SK-N-SH (cell line): Measurements from ENCODE around the gene EXOC4.

Experiments
- EP300 ChIP-seq, 2 experiments: IDR thresholded peaks; 2 replicates each; pipeline versions ENCODE4 v1.4.0 to v1.6.1; 2012; ENCODE audit warnings: borderline replicate concordance in 1 of 2, low read depth in 1 of 2, low read length in 1 of 2
- FOXJ3 ChIP-seq: sonication (generic); formaldehyde crosslinking; IDR thresholded peaks from 2 replicates; pipeline ENCODE4 v1.5.1; 2020; ENCODE audit warnings: mild to moderate bottlenecking, missing genetic modification reagents
- GABPA ChIP-seq: IDR thresholded peaks from 2 replicates; pipeline ENCODE4 v1.4.0; 2012; ENCODE audit warnings: low read depth, mild to moderate bottlenecking
- IRF3 ChIP-seq: fragments of 150-350 bp; IDR thresholded peaks from 2 replicates; pipeline ENCODE4 v1.6.1; 2016; ENCODE audit warnings: mild to moderate bottlenecking, low read depth, low read length
- JUND ChIP-seq: IDR thresholded peaks from 2 replicates; pipeline ENCODE4 v1.4.0; 2012
- SMC3 ChIP-seq: IDR thresholded peaks from 2 replicates; pipeline ENCODE4 v1.6.1; 2012; ENCODE audit warnings: low read depth, low read length, improper control_type of control experiment
- TAF1 ChIP-seq: IDR thresholded peaks from 2 replicates; pipeline ENCODE4 v1.6.1; 2012; ENCODE audit warnings: low read depth, mild to moderate bottlenecking, low read length, moderate library complexity, borderline replicate concordance
- YY1 ChIP-seq: IDR thresholded peaks from 2 replicates; pipeline ENCODE4 v1.4.0; 2012; ENCODE audit warnings: low read depth, mild to moderate bottlenecking
- ZBTB33 ChIP-seq: IDR thresholded peaks from 2 replicates; pipeline ENCODE4 v1.4.0; 2012; ENCODE audit warnings: low read depth, borderline replicate concordance
- TF ChIP-seq, protein P1 (sequence below): fragments of 200-600 bp; sonication (generic); IDR thresholded peaks from 2 replicates; pipeline ENCODE4 v1.6.1; 2017; ENCODE audit warnings: antibody characterized with exemption, mild to moderate bottlenecking, moderate library complexity
- TF ChIP-seq, protein P2 (sequence below): IDR thresholded peaks from 2 replicates; pipeline ENCODE4 v1.6.1; 2012; ENCODE audit warnings: mild to moderate bottlenecking, low read depth, low read length, moderate library complexity
- TF ChIP-seq, protein P3 (sequence below): IDR thresholded peaks from 2 replicates; pipeline ENCODE4; 2012
- TF ChIP-seq, protein P4 (sequence below): IDR thresholded peaks from 2 replicates; pipeline ENCODE4 v1.4.0; 2012; ENCODE audit warnings: low read depth

GRCh38 chr7:134075799-134076198 lies 822.9 kb downstream of the EXOC4 start:
- TF ChIP-seq, protein P1, sequence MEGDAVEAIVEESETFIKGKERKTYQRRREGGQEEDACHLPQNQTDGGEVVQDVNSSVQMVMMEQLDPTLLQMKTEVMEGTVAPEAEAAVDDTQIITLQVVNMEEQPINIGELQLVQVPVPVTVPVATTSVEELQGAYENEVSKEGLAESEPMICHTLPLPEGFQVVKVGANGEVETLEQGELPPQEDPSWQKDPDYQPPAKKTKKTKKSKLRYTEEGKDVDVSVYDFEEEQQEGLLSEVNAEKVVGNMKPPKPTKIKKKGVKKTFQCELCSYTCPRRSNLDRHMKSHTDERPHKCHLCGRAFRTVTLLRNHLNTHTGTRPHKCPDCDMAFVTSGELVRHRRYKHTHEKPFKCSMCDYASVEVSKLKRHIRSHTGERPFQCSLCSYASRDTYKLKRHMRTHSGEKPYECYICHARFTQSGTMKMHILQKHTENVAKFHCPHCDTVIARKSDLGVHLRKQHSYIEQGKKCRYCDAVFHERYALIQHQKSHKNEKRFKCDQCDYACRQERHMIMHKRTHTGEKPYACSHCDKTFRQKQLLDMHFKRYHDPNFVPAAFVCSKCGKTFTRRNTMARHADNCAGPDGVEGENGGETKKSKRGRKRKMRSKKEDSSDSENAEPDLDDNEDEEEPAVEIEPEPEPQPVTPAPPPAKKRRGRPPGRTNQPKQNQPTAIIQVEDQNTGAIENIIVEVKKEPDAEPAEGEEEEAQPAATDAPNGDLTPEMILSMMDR: no peak
- no peak for TF ChIP-seq TAF1
- no peak for TF ChIP-seq JUND
- no peak for TF ChIP-seq GABPA
- TF ChIP-seq ZBTB33: no peak
- TF ChIP-seq, protein P2, sequence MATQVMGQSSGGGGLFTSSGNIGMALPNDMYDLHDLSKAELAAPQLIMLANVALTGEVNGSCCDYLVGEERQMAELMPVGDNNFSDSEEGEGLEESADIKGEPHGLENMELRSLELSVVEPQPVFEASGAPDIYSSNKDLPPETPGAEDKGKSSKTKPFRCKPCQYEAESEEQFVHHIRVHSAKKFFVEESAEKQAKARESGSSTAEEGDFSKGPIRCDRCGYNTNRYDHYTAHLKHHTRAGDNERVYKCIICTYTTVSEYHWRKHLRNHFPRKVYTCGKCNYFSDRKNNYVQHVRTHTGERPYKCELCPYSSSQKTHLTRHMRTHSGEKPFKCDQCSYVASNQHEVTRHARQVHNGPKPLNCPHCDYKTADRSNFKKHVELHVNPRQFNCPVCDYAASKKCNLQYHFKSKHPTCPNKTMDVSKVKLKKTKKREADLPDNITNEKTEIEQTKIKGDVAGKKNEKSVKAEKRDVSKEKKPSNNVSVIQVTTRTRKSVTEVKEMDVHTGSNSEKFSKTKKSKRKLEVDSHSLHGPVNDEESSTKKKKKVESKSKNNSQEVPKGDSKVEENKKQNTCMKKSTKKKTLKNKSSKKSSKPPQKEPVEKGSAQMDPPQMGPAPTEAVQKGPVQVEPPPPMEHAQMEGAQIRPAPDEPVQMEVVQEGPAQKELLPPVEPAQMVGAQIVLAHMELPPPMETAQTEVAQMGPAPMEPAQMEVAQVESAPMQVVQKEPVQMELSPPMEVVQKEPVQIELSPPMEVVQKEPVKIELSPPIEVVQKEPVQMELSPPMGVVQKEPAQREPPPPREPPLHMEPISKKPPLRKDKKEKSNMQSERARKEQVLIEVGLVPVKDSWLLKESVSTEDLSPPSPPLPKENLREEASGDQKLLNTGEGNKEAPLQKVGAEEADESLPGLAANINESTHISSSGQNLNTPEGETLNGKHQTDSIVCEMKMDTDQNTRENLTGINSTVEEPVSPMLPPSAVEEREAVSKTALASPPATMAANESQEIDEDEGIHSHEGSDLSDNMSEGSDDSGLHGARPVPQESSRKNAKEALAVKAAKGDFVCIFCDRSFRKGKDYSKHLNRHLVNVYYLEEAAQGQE: no peak
- TF ChIP-seq, protein P3, sequence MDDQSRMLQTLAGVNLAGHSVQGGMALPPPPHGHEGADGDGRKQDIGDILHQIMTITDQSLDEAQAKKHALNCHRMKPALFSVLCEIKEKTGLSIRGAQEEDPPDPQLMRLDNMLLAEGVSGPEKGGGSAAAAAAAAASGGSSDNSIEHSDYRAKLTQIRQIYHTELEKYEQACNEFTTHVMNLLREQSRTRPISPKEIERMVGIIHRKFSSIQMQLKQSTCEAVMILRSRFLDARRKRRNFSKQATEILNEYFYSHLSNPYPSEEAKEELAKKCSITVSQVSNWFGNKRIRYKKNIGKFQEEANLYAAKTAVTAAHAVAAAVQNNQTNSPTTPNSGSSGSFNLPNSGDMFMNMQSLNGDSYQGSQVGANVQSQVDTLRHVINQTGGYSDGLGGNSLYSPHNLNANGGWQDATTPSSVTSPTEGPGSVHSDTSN: no peak
- TF ChIP-seq, protein P4, sequence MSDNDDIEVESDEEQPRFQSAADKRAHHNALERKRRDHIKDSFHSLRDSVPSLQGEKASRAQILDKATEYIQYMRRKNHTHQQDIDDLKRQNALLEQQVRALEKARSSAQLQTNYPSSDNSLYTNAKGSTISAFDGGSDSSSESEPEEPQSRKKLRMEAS: no peak
- TF ChIP-seq IRF3: no peak
- no peak for TF ChIP-seq SMC3
- TF ChIP-seq EP300 (IDR thresholded peaks at IDR 0.05; ENCODE audit: borderline replicate concordance in 1 of 2, low read depth in 1 of 2, low read length in 1 of 2): no peak
- no peak for TF ChIP-seq YY1
- TF ChIP-seq FOXJ3 (CRISPR knock-in tag): no peak
